Endothelial cell of umbilical vein (primary cell): ENCODE data around the gene RYR3.

Experiments
- EZH2 ChIP-seq: IDR thresholded peaks from 2 replicates; pipeline ENCODE4 v1.6.1; 2012; ENCODE audit warnings: borderline replicate concordance, low read depth, mild to moderate bottlenecking, moderate library complexity, low read length, inconsistent platforms; ENCODE audit not compliant: severe bottlenecking
- JUN ChIP-seq: IDR thresholded peaks from 2 replicates; pipeline ENCODE4 v1.6.1; 2011; ENCODE audit warnings: borderline replicate concordance, low read depth; ENCODE audit not compliant: insufficient read length, insufficient read depth
- MAX ChIP-seq: IDR thresholded peaks from 2 replicates; pipeline ENCODE4 v1.6.1; 2011; ENCODE audit not compliant: insufficient read depth, insufficient read length
- MYC ChIP-seq: IDR thresholded peaks from one replicate; pipeline ENCODE4 v1.6.1; 2011; ENCODE audit warnings: mild to moderate bottlenecking, low read depth, low read length
- POLR2A ChIP-seq: IDR thresholded peaks from 2 replicates; pipeline ENCODE4 v1.6.1; 2012; ENCODE audit warnings: low read depth, mild to moderate bottlenecking, control low read depth, low read length
- POLR2AphosphoS5 ChIP-seq: IDR thresholded peaks from 2 replicates; pipeline ENCODE4 v1.6.1; 2012; ENCODE audit warnings: low read depth, mild to moderate bottlenecking, control low read depth, low read length, moderate library complexity; ENCODE audit not compliant: insufficient read depth
- TF ChIP-seq, protein P1 (sequence below), 2 donors: IDR thresholded peaks; 1 replicate in 1 of 2; 2 replicates in 1 of 2; pipeline ENCODE4 v1.5.1; 2011; ENCODE audit warnings: low read length in 2 of 2, mild to moderate bottlenecking in 2 of 2, moderate library complexity in 2 of 2, control low read depth in 1 of 2, inconsistent platforms in 1 of 2, low read depth in 1 of 2; ENCODE audit not compliant: insufficient read depth in 1 of 2; ENCODE audit errors: extremely low read depth in 1 of 2

GRCh38 chr15:33801954-33802353 is 491.2 kb downstream of the RYR3 start:
- TF ChIP-seq, protein P1, sequence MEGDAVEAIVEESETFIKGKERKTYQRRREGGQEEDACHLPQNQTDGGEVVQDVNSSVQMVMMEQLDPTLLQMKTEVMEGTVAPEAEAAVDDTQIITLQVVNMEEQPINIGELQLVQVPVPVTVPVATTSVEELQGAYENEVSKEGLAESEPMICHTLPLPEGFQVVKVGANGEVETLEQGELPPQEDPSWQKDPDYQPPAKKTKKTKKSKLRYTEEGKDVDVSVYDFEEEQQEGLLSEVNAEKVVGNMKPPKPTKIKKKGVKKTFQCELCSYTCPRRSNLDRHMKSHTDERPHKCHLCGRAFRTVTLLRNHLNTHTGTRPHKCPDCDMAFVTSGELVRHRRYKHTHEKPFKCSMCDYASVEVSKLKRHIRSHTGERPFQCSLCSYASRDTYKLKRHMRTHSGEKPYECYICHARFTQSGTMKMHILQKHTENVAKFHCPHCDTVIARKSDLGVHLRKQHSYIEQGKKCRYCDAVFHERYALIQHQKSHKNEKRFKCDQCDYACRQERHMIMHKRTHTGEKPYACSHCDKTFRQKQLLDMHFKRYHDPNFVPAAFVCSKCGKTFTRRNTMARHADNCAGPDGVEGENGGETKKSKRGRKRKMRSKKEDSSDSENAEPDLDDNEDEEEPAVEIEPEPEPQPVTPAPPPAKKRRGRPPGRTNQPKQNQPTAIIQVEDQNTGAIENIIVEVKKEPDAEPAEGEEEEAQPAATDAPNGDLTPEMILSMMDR (IDR thresholded peaks at IDR 0.05; ENCODE audit: extremely low read depth in 1 of 2, insufficient read depth in 1 of 2, low read depth in 1 of 2, low read length in 2 of 2) = no peak
- TF ChIP-seq POLR2A (no peak), EZH2 (no peak), POLR2AphosphoS5 (no peak), MAX (no peak), MYC (no peak), JUN (no peak)
